ENCODE measurements around the gene VGLL4.

- no peak for TF ChIP-seq CTCF (IDR thresholded peaks at IDR 0.05)
- TF ChIP-seq POLR2A (IDR thresholded peaks at IDR 0.05), result no peak
Measured at GRCh38 chr3:11612515-11613188, 31.1 kb downstream of the VGLL4 start.

Data from gastroesophageal sphincter (tissue), 3 donors.